ENCODE data around the gene FOXP4. TPM values are rescaled to one million over a fixed set of nuclear protein-coding genes. Genes with fewer than 3 reads are reported as not detected.

Gene FOXP4
- total RNA-seq, 1 donor from 2014 or later = 91.0 TPM

DNA sequence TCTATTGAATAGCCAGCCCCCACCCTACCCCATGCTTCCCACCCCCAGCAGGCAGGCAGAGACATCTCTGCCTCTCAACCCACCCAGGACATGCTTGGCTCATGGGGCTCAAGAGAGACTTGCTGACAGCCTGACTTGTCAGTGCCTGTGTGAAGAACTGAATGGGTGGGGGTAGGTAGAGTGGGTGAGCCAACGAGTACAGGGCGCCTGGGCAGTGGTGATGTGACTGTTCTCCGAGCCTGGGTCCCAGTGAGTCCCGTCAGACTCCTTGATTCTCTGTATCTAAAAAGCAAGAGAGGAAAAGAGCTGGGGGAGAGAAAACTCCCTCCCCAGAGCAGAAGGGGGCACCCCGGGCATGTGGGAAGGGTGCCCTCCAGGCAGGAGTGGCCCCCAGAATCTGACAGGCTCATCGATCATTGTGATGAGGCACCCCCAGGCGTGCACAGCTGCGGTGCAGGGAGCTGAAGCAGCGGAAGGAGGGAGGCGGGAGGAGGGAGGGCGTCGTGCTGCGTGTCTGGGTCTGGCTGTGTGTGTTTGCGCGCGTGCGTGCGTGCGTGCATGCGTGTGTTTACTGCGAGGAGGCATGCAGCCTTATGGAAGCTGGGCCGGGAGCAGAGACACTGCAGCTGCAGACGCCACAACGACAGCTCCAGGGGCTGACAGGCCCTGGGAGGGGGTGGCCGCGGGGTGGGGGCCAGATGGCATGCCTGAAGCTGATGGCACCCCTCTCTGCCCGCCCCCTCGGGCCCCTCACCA lies 40.2 kb downstream of the FOXP4 start:
- Mint-ChIP-seq H3K4me1 (peaks cover 35% of the 10 kb centered on the region), H3K9me3 (no peaks in the 10 kb centered on the region), H3K4me3 (no peak overlapping the region), H3K36me3 (peaks cover 17% of the 10 kb centered on the region), H3K27me3 (ENCODE audit: low read depth) (no peaks in the 10 kb centered on the region), H3K27ac (no peak overlapping the region)
- DNase-seq (ENCODE audit: low spot score in 2 of 2, unreplicated experiment in 2 of 2) = no peak
- TF ChIP-seq, protein P1, sequence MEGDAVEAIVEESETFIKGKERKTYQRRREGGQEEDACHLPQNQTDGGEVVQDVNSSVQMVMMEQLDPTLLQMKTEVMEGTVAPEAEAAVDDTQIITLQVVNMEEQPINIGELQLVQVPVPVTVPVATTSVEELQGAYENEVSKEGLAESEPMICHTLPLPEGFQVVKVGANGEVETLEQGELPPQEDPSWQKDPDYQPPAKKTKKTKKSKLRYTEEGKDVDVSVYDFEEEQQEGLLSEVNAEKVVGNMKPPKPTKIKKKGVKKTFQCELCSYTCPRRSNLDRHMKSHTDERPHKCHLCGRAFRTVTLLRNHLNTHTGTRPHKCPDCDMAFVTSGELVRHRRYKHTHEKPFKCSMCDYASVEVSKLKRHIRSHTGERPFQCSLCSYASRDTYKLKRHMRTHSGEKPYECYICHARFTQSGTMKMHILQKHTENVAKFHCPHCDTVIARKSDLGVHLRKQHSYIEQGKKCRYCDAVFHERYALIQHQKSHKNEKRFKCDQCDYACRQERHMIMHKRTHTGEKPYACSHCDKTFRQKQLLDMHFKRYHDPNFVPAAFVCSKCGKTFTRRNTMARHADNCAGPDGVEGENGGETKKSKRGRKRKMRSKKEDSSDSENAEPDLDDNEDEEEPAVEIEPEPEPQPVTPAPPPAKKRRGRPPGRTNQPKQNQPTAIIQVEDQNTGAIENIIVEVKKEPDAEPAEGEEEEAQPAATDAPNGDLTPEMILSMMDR (IDR thresholded peaks at IDR 0.05; ENCODE audit: unreplicated experiment) = no peak

DNA sequence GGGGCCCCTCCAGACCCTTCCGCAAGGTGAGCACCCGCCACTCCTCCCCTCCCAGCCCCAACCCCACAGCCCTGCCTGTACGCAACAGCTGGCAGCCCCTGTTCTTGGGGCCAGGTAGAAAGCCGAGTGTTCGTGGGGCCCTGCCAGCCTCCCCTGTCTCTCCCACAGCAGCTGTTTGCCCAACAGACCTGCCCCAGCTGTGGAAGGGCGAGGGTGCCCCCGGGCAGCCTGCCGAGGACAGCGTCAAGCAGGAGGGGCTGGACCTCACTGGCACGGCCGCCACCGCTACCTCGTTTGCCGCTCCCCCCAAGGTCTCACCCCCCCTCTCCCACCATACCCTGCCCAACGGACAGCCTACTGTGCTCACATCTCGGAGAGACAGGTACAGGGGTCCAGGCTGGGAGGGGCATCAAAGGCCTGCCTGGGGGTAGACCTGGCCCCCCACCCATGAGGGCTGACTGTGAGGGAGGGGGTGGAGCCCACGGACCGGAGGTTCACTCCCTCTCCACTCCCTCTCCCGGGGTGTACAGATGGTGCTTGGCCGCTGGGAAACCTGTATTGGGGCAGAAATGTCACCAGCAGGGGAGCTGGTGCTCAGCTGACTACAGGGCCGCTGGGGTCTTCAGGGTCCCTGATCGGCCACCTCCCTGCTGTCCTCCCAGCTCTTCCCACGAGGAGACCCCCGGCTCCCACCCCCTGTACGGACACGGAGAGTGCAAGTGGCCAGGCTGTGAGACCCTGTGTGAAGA lies 41.1 kb downstream of the FOXP4 start:
- Mint-ChIP-seq H3K27ac (no peak overlapping the region), H3K4me1 (peaks cover 36% of the 10 kb centered on the region)

DNA sequence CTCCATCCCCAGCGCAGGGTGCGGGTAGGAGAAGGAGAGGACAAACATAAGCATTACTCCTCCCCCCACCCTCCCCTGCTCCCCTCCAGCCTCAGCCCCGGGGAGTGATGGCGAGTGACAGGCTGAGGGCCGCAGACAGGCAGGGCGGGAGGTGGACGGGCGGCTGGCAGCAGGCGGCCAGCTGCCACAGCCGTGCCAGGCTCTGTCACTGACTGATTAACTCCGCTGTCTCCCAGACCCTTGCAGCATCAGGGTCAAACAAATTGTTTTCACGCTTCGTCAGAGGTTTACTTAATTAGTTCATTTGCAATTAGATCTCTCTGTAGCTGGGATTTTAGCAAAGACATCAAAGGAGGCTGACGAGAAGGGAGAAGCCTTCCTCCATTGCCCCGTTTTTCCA lies 41.9 kb downstream of the FOXP4 start:
- H3K9me3 Mint-ChIP-seq = no peaks in the 10 kb centered on the region
- H3K27ac Mint-ChIP-seq = no peak overlapping the region
- H3K27me3 Mint-ChIP-seq (ENCODE audit: low read depth) = no peaks in the 10 kb centered on the region
- peaks cover 36% of the 10 kb centered on the region for H3K4me1 Mint-ChIP-seq
- no peak overlapping the region for H3K4me3 Mint-ChIP-seq
- peaks cover 23% of the 10 kb centered on the region for H3K36me3 Mint-ChIP-seq
- TF ChIP-seq, protein P1 (IDR thresholded peaks at IDR 0.05; ENCODE audit: unreplicated experiment) = no peak
- no peak for DNase-seq (ENCODE audit: low spot score in 2 of 2, unreplicated experiment in 2 of 2)

More for the DNA sequence above, 41.1 kb downstream of the FOXP4 start:
- Mint-ChIP-seq H3K4me3 (no peak overlapping the region), H3K36me3 (peaks cover 17% of the 10 kb centered on the region), H3K27me3 (ENCODE audit: low read depth) (no peaks in the 10 kb centered on the region), H3K9me3 (no peaks in the 10 kb centered on the region)
- DNase-seq (ENCODE audit: low spot score in 2 of 2, unreplicated experiment in 2 of 2) = no peak
- TF ChIP-seq, protein P1 (IDR thresholded peaks at IDR 0.05; ENCODE audit: unreplicated experiment) = no peak

DNA sequence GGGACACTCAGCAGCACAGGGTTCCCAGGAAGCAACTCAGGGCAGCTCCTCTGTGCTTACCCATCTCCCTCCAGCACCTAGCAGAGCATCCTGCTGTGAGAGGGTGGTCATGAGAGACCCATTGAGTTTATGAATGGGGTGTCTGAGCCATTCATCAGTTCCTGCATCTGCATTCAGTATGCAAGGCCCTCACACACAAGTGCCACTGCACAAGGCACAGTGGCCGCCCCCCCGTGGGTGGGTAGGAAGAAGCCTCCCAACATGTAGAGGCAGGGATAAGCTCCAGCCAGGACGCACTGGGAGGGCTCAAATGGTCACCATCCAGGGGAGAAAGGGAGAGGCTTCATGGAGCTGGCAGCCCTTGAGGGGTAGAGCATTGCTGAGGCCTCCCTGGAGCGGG lies 43.0 kb downstream of the FOXP4 start:
- H3K9me3 Mint-ChIP-seq = no peaks in the 10 kb centered on the region
- peaks cover 25% of the 10 kb centered on the region for H3K4me1 Mint-ChIP-seq
- peaks cover 25% of the 10 kb centered on the region for H3K36me3 Mint-ChIP-seq
- no peaks in the 10 kb centered on the region for H3K27me3 Mint-ChIP-seq (ENCODE audit: low read depth)
- TF ChIP-seq, protein P1 (IDR thresholded peaks at IDR 0.05; ENCODE audit: unreplicated experiment) = no peak
- DNase-seq (ENCODE audit: low spot score in 2 of 2, unreplicated experiment in 2 of 2) = no peak
- H3K4me3 Mint-ChIP-seq = no peak overlapping the region
- H3K27ac Mint-ChIP-seq = no peak overlapping the region

DNA sequence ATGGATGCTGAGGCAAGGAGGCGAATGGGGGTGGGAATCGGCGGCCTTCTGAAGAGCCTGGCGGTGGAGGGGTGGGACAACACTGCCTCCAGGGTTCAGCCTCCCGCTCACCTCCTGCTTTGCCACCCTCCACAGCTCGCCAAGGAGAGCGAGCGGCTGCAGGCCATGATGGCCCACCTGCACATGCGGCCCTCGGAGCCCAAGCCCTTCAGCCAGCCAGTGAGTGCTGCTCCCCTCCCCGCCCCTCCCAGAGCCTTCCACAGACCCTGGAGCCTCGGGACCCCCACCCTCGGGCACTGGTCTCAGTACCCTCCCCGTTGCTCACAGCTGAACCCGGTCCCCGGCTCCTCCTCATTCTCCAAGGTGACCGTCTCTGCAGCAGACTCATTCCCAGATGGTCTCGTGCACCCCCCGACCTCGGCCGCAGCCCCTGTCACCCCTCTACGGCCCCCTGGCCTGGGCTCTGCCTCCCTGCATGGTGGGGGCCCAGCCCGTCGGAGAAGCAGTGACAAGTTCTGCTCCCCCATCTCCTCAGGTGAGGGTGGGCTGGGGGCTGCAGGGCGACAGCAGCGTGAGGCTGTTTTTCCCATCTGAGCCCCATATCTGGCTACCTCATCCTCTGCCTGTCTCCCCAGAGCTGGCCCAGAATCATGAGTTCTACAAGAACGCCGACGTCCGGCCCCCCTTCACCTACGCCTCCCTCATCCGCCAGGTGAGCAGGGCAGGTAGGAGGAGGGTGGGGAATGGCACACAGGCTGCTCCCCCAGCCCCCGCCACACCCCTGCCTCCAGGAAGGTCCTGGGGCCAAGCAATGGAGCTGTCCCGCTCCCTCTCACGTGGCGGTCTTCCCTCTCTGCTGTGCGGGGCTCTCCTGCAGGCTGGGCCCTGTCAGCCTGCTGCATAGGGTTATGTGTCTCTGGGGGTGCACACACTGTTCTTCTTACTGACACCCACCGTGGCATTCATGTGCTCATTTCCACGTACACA lies 43.7 kb downstream of the FOXP4 start:
- Mint-ChIP-seq H3K9me3 (no peaks in the 10 kb centered on the region), H3K36me3 (peaks cover 28% of the 10 kb centered on the region), H3K27me3 (ENCODE audit: low read depth) (no peaks in the 10 kb centered on the region), H3K4me1 (peaks cover 18% of the 10 kb centered on the region), H3K4me3 (no peak overlapping the region), H3K27ac (no peak overlapping the region)
- DNase-seq (ENCODE audit: low spot score in 2 of 2, unreplicated experiment in 2 of 2) = no peak
- TF ChIP-seq, protein P1 (IDR thresholded peaks at IDR 0.05; ENCODE audit: unreplicated experiment) = no peak

Data from mesothelial cell of epicardium (in vitro differentiated cells).